Transverse colon (tissue), 4 donors: ENCODE data around the gene CCDC142.

Source experiments
- CTCF ChIP-seq, 5 experiments: fragments of 200-600 bp in 3 of 5; fragments of 450-650 bp in 2 of 5; sonication (generic) in 3 of 5; IDR thresholded peaks; 1 replicate in 2 of 5; 2 replicates in 3 of 5; pipeline ENCODE4 v1.5.1; 2016 to 2017; ENCODE audit warnings: antibody characterized with exemption in 5 of 5, inconsistent platforms in 3 of 5, mild to moderate bottlenecking in 2 of 5, moderate library complexity in 1 of 5
- POLR2A ChIP-seq: fragments of 450-650 bp; IDR thresholded peaks from one replicate; pipeline ENCODE4 v1.6.1; 2016; ENCODE audit warnings: antibody characterized with exemption, mild to moderate bottlenecking, moderate library complexity
- POLR2AphosphoS5 ChIP-seq, 3 donors: sonication (generic); formaldehyde crosslinking; IDR thresholded peaks; one replicate each; pipeline ENCODE4 v1.6.1; 2016; ENCODE audit warnings: antibody characterized with exemption in 3 of 3

GRCh38 chr2:74464406-74464805 is 18.4 kb downstream of the CCDC142 start:
- TF ChIP-seq CTCF (IDR thresholded peaks at IDR 0.05): no peak
- TF ChIP-seq POLR2AphosphoS5 (IDR thresholded peaks at IDR 0.05): no peak
- no peak for TF ChIP-seq POLR2A
